Heart left ventricle (tissue), 16 donors: Measurements from ENCODE around the gene ZBTB7B. TPM values are rescaled to one million over a fixed set of nuclear protein-coding genes. Genes with fewer than 3 reads are reported as not detected.

ENCODE experiments used
- ATAC-seq, 4 donors: fragments of 200-7000 bp; cut with Tn5 transposase; one replicate each; pipeline ENCODE4 v1.9.1; 2020 to 2022; ENCODE audit warnings: moderate library complexity in 4 of 4, mild to moderate bottlenecking in 3 of 4, moderate number of reproducible peaks in 1 of 4
- DNase-seq, 5 donors: peaks; one replicate each; pipeline ENCODE4 v3.0.0-alpha.2; 2020
- H3K27ac ChIP-seq, 12 donors: fragments of 200-600 bp; sonication (generic) in 4 of 12; one replicate each; pipeline versions ENCODE4 v1.5.0 to v1.8.0; 2016 to 2022; ENCODE audit warnings: mild to moderate bottlenecking in 2 of 12
- H3K27me3 ChIP-seq, 9 donors: fragments of 200-600 bp; sonication (generic) in 2 of 9; one replicate each; pipeline versions ENCODE4 v1.5.1 to v1.8.0; 2016 to 2022; ENCODE audit warnings: mild to moderate bottlenecking in 3 of 9
- H3K36me3 ChIP-seq, 9 donors: fragments of 200-600 bp; sonication (generic) in 2 of 9; one replicate each; pipeline versions ENCODE4 v1.5.0 to v1.8.0; 2018 to 2022; ENCODE audit warnings: mild to moderate bottlenecking in 2 of 9
- H3K4me1 ChIP-seq, 12 donors: fragments of 200-600 bp; sonication (generic) in 4 of 12; one replicate each; pipeline versions ENCODE4 v1.5.0 to v1.8.0; 2016 to 2022; ENCODE audit warnings: mild to moderate bottlenecking in 3 of 12
- H3K4me3 ChIP-seq, 12 donors: fragments of 200-600 bp; sonication (generic) in 4 of 12; one replicate each; pipeline versions ENCODE4 v1.5.0 to v1.8.0; 2017 to 2022; ENCODE audit warnings: mild to moderate bottlenecking in 9 of 12, moderate library complexity in 4 of 12
- H3K9me3 ChIP-seq, 12 donors: fragments of 200-600 bp; sonication (generic) in 4 of 12; one replicate each; pipeline versions ENCODE4 v1.5.0 to v1.8.0; 2016 to 2022; ENCODE audit warnings: mild to moderate bottlenecking in 1 of 12
- POLR2A ChIP-seq, 2 donors: fragments of 450-650 bp; IDR thresholded peaks; one replicate each; pipeline ENCODE4 v1.6.1; 2017; ENCODE audit warnings: antibody characterized with exemption in 2 of 2, mild to moderate bottlenecking in 2 of 2, moderate library complexity in 2 of 2
- WGBS, 4 donors: extraction: QIAGEN DNeasy Blood & Tissue Kit in 2 of 4; methylation state at CpG; one replicate each; pipeline versions ENCODE4 v1.1.5 to v1.1.7; 2013 to 2018; 5-methylcytosine and 5-hydroxymethylcytosine counted together
- intact Hi-C, 10 donors: fragments of 100-400 bp; cut with DNase I; formaldehyde crosslinking; loops; one replicate each; pipeline versions ENCODE4 v1.11.1 to v1.14.2; 2022
- polyA plus RNA-seq, 2 donors: library from polyadenylated mRNA; stranded (reverse); fragments of 200-250 nt; gene quantifications; one replicate each; pipeline ENCODE4 v1.2.3, GENCODE V29; 2013
- total RNA-seq, 9 donors: library from RNA; depleted of rRNA in 2 of 9; stranded (reverse); fragments of >200 nt in 2 of 9; fragmentation: NEBNext Ultra II Directional in 3 of 9; extraction: Animal tissue kit (Norgen Biotek cat#: 25700) in 3 of 9; gene quantifications; one replicate each; pipeline versions ENCODE4 v1.1.0 to v1.2.4, GENCODE V29; 2016 to 2023
- TF ChIP-seq, protein P1 (sequence below), 12 donors: fragments of 200-600 bp; sonication (generic) in 4 of 12; IDR thresholded peaks; one replicate each; pipeline versions ENCODE4 v1.5.0 to v1.8.0; 2018 to 2022; ENCODE audit warnings: antibody characterized with exemption in 12 of 12, mild to moderate bottlenecking in 5 of 12
- donor health status: ischemic (EF 13 %, LVEDD 7.1; RV severe dilation, severe dysfunction).
- donor health status: healthy with polysubstance abuse.
- donor health status: DM: no; HTN: yes; CAD: no.
- donor health status: DM: no; HTN: no; CAD: no.
- donor health status: ischemic (EF 25% LVEDD 6.9; RV normal size, moderate dysfunction).
- donor health status: ischemic (EF 25% LVEDD 5.7; RV mildly dilated, moderate dysfunction).
- donor health status: healthy.
- donor health status: DM: yes; HTN: yes; CAD: no.
- donor health status: ischemic (EF 35%, LVEDD 5.7; RV mildly dilated, moderate dysfunction).
- donor health status: nonischemic (EF 11% LVEDD 7.7; RV severe dilation, severe dysfunction).
- donor health status: DM: yes; HTN: yes; CAD: no.
- donor health status: PGD.
- donor health status: ischemic (EF 29% LVEDD 5.4; RV normal size, mild dysfunction).
- donor health status: nonischemic (EF 23%, LVEDD 6.1; RV moderate dilation, normal function).

Gene ZBTB7B
- total and polyA plus RNA-seq, 11 donors: 29.5 to 103 (median 46.6) TPM

- Histone ChIP-seq H3K4me3 (peak overlapping the region in 1 of 12 donors; percentile 14), H3K4me1 (peaks cover 0 to 42% (median 25%) of the 10 kb centered on the region in 12 donors), H3K9me3 (no peaks in the 10 kb centered on the region), H3K27ac (no peak overlapping the region), H3K36me3 (peaks cover 0 to 57% (median 45%) of the 10 kb centered on the region in 9 donors), H3K27me3 (no peaks in the 10 kb centered on the region)
- DNase-seq: peak; percentile 84 to 94 (median 87)
- peak; percentile 44 to 72 (median 57) for ATAC-seq
- intact Hi-C loops: loop anchor here in 6 of 10 donors (1.0 to 5.0 kb wide), 8 partner anchors 16 to 579 kb away; partner anchors contain the start of genes PYGO2 (in 3 of the 6) and PBXIP1 (in 2 of the 6)
- TF ChIP-seq, protein P1, sequence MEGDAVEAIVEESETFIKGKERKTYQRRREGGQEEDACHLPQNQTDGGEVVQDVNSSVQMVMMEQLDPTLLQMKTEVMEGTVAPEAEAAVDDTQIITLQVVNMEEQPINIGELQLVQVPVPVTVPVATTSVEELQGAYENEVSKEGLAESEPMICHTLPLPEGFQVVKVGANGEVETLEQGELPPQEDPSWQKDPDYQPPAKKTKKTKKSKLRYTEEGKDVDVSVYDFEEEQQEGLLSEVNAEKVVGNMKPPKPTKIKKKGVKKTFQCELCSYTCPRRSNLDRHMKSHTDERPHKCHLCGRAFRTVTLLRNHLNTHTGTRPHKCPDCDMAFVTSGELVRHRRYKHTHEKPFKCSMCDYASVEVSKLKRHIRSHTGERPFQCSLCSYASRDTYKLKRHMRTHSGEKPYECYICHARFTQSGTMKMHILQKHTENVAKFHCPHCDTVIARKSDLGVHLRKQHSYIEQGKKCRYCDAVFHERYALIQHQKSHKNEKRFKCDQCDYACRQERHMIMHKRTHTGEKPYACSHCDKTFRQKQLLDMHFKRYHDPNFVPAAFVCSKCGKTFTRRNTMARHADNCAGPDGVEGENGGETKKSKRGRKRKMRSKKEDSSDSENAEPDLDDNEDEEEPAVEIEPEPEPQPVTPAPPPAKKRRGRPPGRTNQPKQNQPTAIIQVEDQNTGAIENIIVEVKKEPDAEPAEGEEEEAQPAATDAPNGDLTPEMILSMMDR (IDR thresholded peaks at IDR 0.05): peak; percentile 95 to 99 (median 99)
- TF ChIP-seq POLR2A (IDR thresholded peaks at IDR 0.05): no peak
- WGBS, 4 donors: 17 to 34% (median 32%) methylated on average over 15 to 21 of the region's 21 CpGs
These were observed 59.0 kb downstream of the ZBTB7B start for GRCh38 chr1:155061381-155062150.

DNA sequence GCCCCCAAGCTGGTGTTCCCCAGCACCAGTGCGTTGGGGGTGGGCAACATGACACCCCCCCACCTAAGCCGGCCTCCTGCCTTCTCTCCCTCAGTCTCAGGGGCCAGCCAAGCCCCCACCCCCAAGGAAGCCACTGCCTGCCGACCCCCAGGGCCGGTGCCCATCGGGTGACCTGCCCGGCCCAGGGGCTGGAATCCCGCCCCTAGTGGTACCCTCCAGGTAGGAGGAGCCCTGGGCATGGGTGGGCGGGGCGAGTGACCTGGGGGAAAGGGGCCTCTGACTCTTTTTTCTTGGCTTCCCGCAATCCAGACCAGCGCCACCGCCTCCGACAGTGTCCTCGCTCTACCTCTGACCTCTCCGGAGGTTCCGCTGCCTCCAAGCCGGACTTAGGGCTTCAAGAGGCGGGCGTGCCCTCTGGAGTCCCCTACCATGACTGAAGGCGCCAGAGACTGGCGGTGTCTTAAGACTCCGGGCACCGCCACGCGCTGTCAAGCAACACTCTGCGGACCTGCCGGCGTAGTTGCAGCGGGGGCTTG lies 59.6 kb downstream of the ZBTB7B start:
- Histone ChIP-seq H3K4me1 (peaks cover 0 to 42% (median 25%) of the 10 kb centered on the region in 12 donors), H3K27me3 (no peaks in the 10 kb centered on the region), H3K27ac (no peak overlapping the region), H3K36me3 (peaks cover 0 to 52% (median 39%) of the 10 kb centered on the region in 9 donors), H3K4me3 (peak overlapping the region in 9 of 12 donors; percentile 59 to 98 (median 84)), H3K9me3 (no peaks in the 10 kb centered on the region)
- TF ChIP-seq, protein P1 (IDR thresholded peaks at IDR 0.05): no peak
- DNase-seq (peak in 1 of 5 donors; percentile 32), ATAC-seq (peak in 2 of 4 donors; percentile 2)
- intact Hi-C loops: loop anchor here in 6 of 10 donors (2.0 to 5.0 kb wide), 7 partner anchors 23 to 580 kb away; partner anchors contain the start of genes PYGO2 (in 3 of the 6) and PBXIP1 (in 2 of the 6)
- 18 to 68% (median 38%) methylated on average over 22 to 29 of the region's 29 CpGs for WGBS, 4 donors

DNA sequence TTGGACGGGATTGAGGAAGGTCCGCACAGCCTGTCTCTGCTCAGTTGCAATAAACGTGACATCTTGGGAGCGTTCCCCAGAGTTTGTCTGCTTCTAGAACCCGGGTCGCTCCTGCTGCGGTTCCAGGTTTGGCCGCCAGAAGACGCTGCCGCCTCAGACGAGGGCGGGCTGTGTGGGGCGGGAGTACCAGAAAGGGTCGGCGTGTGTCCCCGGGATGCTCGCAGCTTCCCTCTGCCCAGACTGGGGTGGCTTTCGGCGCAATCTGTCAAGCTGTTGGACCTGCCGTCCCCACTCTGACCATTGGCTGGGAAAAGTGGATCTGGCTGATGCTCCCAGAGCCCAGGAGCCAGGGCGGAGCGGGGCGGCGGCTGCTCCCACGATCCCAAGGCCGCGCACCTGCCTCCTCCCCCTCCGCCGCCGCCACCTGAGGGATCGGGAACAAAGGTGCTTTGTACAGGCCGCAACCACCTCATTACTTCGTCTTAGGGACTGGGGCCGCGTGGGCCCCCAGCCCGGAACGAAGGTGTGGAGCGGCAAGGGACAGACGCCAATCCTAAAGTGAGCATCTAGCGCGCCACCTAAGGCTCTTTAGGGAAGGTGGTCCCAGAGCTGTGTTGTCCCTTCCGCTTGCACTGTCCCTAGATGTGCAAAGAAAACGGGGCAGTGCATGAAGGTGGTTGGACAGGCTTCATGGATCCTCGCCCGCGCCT lies 60.3 kb downstream of the ZBTB7B start:
- 14 to 29% (median 17%) methylated on average over 26 to 46 of the region's 46 CpGs for WGBS, 4 donors
- Histone ChIP-seq H3K9me3 (no peaks in the 10 kb centered on the region), H3K27ac (peak overlapping the region in 1 of 12 donors; percentile 77), H3K36me3 (peaks cover 0 to 45% (median 32%) of the 10 kb centered on the region in 9 donors), H3K27me3 (no peaks in the 10 kb centered on the region), H3K4me1 (peaks cover 0 to 42% (median 25%) of the 10 kb centered on the region in 12 donors), H3K4me3 (peak overlapping the region; percentile 55 to 98 (median 82))
- no peak for TF ChIP-seq POLR2A (IDR thresholded peaks at IDR 0.05)
- TF ChIP-seq, protein P1 (IDR thresholded peaks at IDR 0.05): peak; percentile 34 to 71 (median 62)
- peak in 3 of 5 donors; percentile 35 to 59 (median 56) for DNase-seq
- intact Hi-C loops: loop anchor here in 7 of 10 donors (1.0 to 5.0 kb wide), 10 partner anchors 13 to 581 kb away; partner anchors contain the start of genes PYGO2 (in 3 of the 7) and PBXIP1 (in 2 of the 7)
- ATAC-seq: peak in 3 of 4 donors; percentile 4 to 56 (median 35)
